MCF 10A (cell line): ENCODE data around the gene EPB41L3. TPM values are rescaled to one million over a fixed set of nuclear protein-coding genes. Genes with fewer than 3 reads are reported as not detected.

Experiments used
- BruUV-seq: library from RNA; stranded (reverse); fragments of 400-500 nt; replicated peaks from 2 replicates; lab custom pipeline; 2021; lab: Mats Ljungman, UMichigan
- CTCF ChIA-PET: fragments of 300-600 bp; sonication (Branson Sonifier 250); formaldehyde crosslinking; extraction: SDS; loops from one replicate; lab custom pipeline; 2021; ENCODE audit warnings: antibody characterized with exemption, inconsistent platforms; lab: Yijun Ruan, JAX
- POLR2A ChIA-PET: fragments of 300-600, 350-650 bp; sonication (Branson Sonifier 250); formaldehyde crosslinking; extraction: SDS; loops from one replicate; lab custom pipeline; 2020; ENCODE audit warnings: antibody characterized with exemption, inconsistent platforms; lab: Yijun Ruan, JAX
- DNase-seq: peaks from one replicate; pipeline ENCODE4 v3.0.0-alpha.2; 2018; ENCODE audit not compliant: unreplicated experiment
- H3K27ac Mint-ChIP-seq: one replicate; pipeline ENCODE4 v1.8.0; 2022; ENCODE audit warnings: mild to moderate bottlenecking, low read depth, mixed read lengths; ENCODE audit not compliant: unreplicated experiment
- H3K27me3 Mint-ChIP-seq: one replicate; pipeline ENCODE4 v1.8.0; 2022; ENCODE audit warnings: mixed read lengths; ENCODE audit not compliant: insufficient read depth, unreplicated experiment
- H3K36me3 Mint-ChIP-seq: one replicate; pipeline ENCODE4 v1.8.0; 2022; ENCODE audit warnings: mild to moderate bottlenecking, moderate library complexity, mixed read lengths; ENCODE audit not compliant: insufficient read depth, unreplicated experiment
- H3K4me1 Mint-ChIP-seq: one replicate; pipeline ENCODE4 v1.8.0; 2022; ENCODE audit warnings: mixed read lengths; ENCODE audit not compliant: insufficient read depth, unreplicated experiment
- H3K4me3 Mint-ChIP-seq: one replicate; pipeline ENCODE4 v1.8.0; 2022; ENCODE audit warnings: mild to moderate bottlenecking, moderate library complexity, mixed read lengths; ENCODE audit not compliant: unreplicated experiment
- H3K9me3 Mint-ChIP-seq: one replicate; pipeline ENCODE4 v1.8.0; 2022; ENCODE audit warnings: mixed read lengths; ENCODE audit not compliant: unreplicated experiment
- CTCF ChIP-seq: fragments of 200-600 bp; IDR thresholded peaks from one replicate; pipeline ENCODE4 v1.8.0; 2022; ENCODE audit warnings: antibody characterized with exemption, mild to moderate bottlenecking; ENCODE audit not compliant: unreplicated experiment
- intact Hi-C: fragments of 100-400 bp; cut with micrococcal nuclease; formaldehyde crosslinking; loops from 2 replicates; pipeline ENCODE4 v1.14.1; 2022
- total RNA-seq: library from RNA; stranded (reverse); gene quantifications from 2 replicates; pipeline ENCODE4 v1.2.3, GENCODE V29; 2022

Gene EPB41L3
- total RNA-seq, 1 experiment from 2014 or later = not detected

- no peak for DNase-seq
- POLR2A ChIA-PET = no interaction called here
- Mint-ChIP-seq H3K9me3 (no peaks in the 10 kb centered on the region), H3K27ac (no peak overlapping the region), H3K4me3 (no peak overlapping the region), H3K4me1 (no peaks in the 10 kb centered on the region), H3K27me3 (peaks cover 12% of the 10 kb centered on the region), H3K36me3 (no peaks in the 10 kb centered on the region)
- no peak for TF ChIP-seq CTCF
- no TSS peak for BruUV-seq
- intact Hi-C loops = no loop called here
- CTCF ChIA-PET = interaction anchor here (0.7 to 1.4 kb wide), 2 partner anchors 8 to 709 kb away, joined by 4 to 7 read pairs; no protein-coding TSS in a partner anchor
Measured at GRCh38 chr18:5554629-5555028, 10.8 kb upstream of the EPB41L3 start.

- H3K27me3 Mint-ChIP-seq = peaks cover 41% of the 10 kb centered on the region
- no peak for TF ChIP-seq CTCF
- intact Hi-C loops = loop anchor here (1.0 to 10.0 kb wide), 3 partner anchors 90 to 474 kb away; no protein-coding TSS in a partner anchor
- no peak overlapping the region for H3K4me3 Mint-ChIP-seq
- H3K4me1 Mint-ChIP-seq = no peaks in the 10 kb centered on the region
- H3K36me3 Mint-ChIP-seq = no peaks in the 10 kb centered on the region
- DNase-seq = peak; percentile 26
- no peak overlapping the region for H3K27ac Mint-ChIP-seq
- no TSS peak for BruUV-seq
- ChIA-PET POLR2A (interaction anchor here (0.7 to 1.2 kb wide), 2 partner anchors 90 to 250 kb away, joined by 3 to 4 read pairs; no protein-coding TSS in a partner anchor), CTCF (interaction anchor here (0.6 to 2.4 kb wide), 14 partner anchors 8 to 1440 kb away, joined by 3 to 12 read pairs (median 4); no protein-coding TSS in a partner anchor)
- H3K9me3 Mint-ChIP-seq = no peaks in the 10 kb centered on the region
Measured at GRCh38 chr18:5546660-5547059, 2.9 kb upstream of the EPB41L3 start.

GRCh38 chr18:5543036-5543680, 639 bp downstream of the EPB41L3 start:
- no peaks in the 10 kb centered on the region for H3K9me3 Mint-ChIP-seq
- no peaks in the 10 kb centered on the region for H3K4me1 Mint-ChIP-seq
- intact Hi-C loops = loop anchor here (10.0 kb wide), 1 partner anchor 118 kb away; no protein-coding TSS in a partner anchor

More at GRCh38 chr18:5543036-5543680, 639 bp downstream of the EPB41L3 start:
- ChIA-PET POLR2A (no interaction called here), CTCF (no interaction called here)
- Mint-ChIP-seq H3K4me3 (no peak overlapping the region), H3K27me3 (peaks cover 16% of the 10 kb centered on the region), H3K36me3 (no peaks in the 10 kb centered on the region), H3K27ac (no peak overlapping the region)
- BruUV-seq = no TSS peak
- no peak for DNase-seq
- TF ChIP-seq CTCF = no peak
